GM06990 (cell line): Measurements from ENCODE around the gene TANGO6.

ENCODE experiments used
- DNase-seq: peaks from one replicate; pipeline ENCODE4 v3.0.0-alpha.2; 2011; ENCODE audit not compliant: insufficient read length; ENCODE audit errors: extremely low read depth
- H3K27me3 ChIP-seq: replicated peaks from 2 replicates; pipeline ENCODE4 v1.6.0; 2011; ENCODE audit warnings: low read length; ENCODE audit not compliant: control insufficient read depth, insufficient read depth
- H3K36me3 ChIP-seq: 2 replicates; pipeline ENCODE4 v1.5.1; 2011; ENCODE audit warnings: low read length; ENCODE audit not compliant: control insufficient read depth, insufficient read depth
- H3K4me3 ChIP-seq: replicated peaks from 2 replicates; pipeline ENCODE4 v1.5.1; 2011; ENCODE audit warnings: low read depth, mild to moderate bottlenecking, control low read depth, low read length
- TF ChIP-seq, protein P1 (sequence below): IDR thresholded peaks from 2 replicates; pipeline ENCODE4 v1.5.1; 2011; ENCODE audit warnings: low read length, control low read depth, mild to moderate bottlenecking, inconsistent platforms; ENCODE audit not compliant: insufficient read depth, poor library complexity, severe bottlenecking

Gene TANGO6

DNA sequence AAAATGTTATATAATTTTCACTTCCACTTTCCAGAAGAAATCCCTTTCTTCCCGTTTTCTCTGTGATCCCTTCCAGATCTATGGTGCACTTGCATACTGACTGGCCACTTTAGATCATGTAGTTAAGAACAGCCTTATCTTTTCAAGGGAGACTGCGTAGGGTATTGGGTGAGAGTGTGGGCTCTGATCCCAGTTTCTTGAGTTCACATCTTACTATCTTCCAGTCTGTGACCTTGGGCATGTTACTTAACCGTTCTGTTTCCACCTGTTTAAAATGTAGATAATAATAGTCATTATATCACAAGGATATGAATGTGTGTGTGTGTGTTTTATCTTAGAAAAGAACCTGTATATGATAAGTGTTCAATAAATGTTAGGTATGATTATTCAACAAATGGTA lies 83.7 kb downstream of the TANGO6 start:
- no peak for DNase-seq
- no peak overlapping the region for H3K4me3 ChIP-seq
- H3K36me3 ChIP-seq, result peaks cover 5% of the 10 kb centered on the region
- H3K27me3 ChIP-seq, result no peaks in the 10 kb centered on the region
- TF ChIP-seq, protein P1, sequence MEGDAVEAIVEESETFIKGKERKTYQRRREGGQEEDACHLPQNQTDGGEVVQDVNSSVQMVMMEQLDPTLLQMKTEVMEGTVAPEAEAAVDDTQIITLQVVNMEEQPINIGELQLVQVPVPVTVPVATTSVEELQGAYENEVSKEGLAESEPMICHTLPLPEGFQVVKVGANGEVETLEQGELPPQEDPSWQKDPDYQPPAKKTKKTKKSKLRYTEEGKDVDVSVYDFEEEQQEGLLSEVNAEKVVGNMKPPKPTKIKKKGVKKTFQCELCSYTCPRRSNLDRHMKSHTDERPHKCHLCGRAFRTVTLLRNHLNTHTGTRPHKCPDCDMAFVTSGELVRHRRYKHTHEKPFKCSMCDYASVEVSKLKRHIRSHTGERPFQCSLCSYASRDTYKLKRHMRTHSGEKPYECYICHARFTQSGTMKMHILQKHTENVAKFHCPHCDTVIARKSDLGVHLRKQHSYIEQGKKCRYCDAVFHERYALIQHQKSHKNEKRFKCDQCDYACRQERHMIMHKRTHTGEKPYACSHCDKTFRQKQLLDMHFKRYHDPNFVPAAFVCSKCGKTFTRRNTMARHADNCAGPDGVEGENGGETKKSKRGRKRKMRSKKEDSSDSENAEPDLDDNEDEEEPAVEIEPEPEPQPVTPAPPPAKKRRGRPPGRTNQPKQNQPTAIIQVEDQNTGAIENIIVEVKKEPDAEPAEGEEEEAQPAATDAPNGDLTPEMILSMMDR, result no peak

DNA sequence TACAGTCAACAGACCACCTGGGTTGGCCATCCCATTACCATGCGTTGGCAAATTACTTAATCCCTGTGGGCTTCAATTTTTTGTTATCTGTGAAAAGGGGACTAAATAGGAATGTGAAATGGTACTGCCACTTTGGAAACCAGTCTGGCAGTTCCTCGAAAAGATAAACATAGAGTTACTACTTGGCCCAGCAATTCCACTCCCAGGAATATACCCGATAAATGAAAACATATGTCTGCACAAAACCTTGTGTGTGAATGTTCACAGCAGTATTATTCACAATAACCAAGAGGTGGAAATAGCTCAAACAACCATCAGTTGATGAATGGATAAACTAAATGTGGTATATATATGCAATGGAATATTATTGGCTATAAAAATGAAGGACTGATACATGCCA lies 87.9 kb downstream of the TANGO6 start:
- TF ChIP-seq, protein P1, result no peak
- Histone ChIP-seq H3K27me3 (no peaks in the 10 kb centered on the region), H3K4me3 (no peak overlapping the region), H3K36me3 (peaks cover 10% of the 10 kb centered on the region)
- DNase-seq, result no peak

DNA sequence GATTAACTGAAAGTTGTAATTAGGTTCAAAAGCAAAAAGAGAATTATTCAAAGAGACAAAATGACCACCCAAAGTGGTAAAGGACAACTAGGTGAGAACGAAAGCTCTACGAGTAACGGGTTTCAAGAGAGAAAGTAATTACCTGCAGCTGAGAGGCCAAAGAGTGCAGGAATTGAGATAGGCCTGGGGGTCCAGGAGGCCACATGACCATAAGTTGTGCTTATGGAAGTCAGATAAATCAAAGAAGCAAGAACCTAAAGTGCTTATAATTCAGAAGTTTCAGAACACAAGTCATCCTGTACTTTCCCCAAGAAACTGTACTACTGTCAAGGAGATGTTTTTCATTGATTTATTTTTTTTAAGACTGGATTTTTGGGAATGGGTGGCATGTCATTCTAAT lies 91.1 kb downstream of the TANGO6 start:
- no peak overlapping the region for H3K4me3 ChIP-seq

DNA sequence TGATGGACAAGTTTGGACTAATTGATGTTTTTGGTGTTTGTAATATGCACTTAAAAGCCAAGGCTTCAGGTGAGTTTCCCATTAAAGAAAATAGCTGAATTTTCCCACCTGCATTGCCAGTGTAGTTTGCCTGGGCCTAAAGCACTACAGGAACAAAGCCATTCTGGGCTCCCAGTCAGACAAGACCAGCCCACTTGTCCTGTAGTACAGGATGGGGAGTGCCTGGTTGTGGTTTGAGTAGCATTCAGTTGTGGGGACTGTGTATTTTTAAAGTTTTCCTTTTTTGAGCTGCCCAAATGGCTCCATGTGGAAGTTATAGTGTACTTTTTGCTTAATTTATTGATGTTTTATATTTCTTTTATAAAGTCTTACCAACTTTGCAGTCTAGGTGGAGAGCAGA lies 91.7 kb downstream of the TANGO6 start:
- Histone ChIP-seq H3K27me3 (no peaks in the 10 kb centered on the region), H3K36me3 (peaks cover 4% of the 10 kb centered on the region), H3K4me3 (no peak overlapping the region)
- TF ChIP-seq, protein P1, result no peak
- no peak for DNase-seq

More for the DNA sequence above, 91.1 kb downstream of the TANGO6 start:
- peaks cover 4% of the 10 kb centered on the region for H3K36me3 ChIP-seq
- DNase-seq, result no peak
- no peaks in the 10 kb centered on the region for H3K27me3 ChIP-seq
- TF ChIP-seq, protein P1, result no peak

DNA sequence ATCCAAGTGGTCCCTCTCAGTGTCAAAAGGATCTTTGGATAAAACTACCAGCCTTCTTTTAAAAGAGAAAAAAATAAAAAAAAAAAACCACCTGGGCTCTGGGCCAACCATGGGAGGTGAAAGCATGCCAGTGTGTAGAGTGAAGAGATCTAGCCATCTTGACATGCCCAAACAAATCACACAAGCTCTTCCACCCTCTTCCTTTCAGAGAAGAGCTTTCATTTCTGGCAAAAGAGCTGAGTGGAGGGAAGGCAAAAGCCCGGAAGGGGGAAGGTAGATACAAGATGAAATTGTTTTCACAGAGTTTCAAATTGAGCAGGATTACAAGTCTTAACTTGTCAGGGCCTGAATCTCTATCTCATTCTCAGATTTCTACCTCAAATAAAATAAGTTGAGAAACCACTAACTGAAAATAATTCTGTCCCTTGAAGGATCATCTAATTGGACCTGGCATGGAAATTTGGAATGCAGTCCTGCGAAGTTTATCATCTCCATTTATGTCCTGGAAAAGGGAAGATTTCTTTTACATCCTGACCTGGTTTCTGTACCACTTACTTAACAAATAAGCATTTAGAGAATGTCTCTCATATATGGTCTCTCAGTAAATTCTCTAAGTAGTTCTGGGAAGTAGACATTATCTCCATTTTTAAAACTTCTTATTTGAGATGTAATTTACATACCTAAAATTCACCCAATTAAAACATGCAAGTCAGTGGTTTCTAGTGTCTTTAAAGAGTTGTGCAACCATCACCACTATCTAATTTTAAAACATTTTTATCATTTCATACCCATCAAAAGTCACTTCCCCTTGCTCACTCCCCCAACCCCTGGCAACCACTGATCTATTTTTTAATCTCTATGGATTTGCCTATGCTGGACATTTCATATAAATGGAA lies 93.7 kb downstream of the TANGO6 start:
- no peak overlapping the region for H3K4me3 ChIP-seq
- H3K36me3 ChIP-seq, result peaks cover 4% of the 10 kb centered on the region; the same call in 1 of the 2 replicates
- TF ChIP-seq, protein P1, result no peak
- H3K27me3 ChIP-seq, result no peaks in the 10 kb centered on the region
- DNase-seq, result peak; percentile 6
